ENCODE data around the gene CST9. TPM values are rescaled to one million over a fixed set of nuclear protein-coding genes. Genes with fewer than 3 reads are reported as not detected.

The CST9 gene
- total and polyA plus RNA-seq, 2 of the 13 experiments (the other 11 are each of a cell fraction or from before 2014, with no cell fraction given), result 0.07 TPM; not detected in 1

GRCh38 chr20:23601715-23602114, 4.0 kb downstream of the CST9 start (continued):
- TF ChIP-seq KIAA2018 (CRISPR knock-in tag; IDR thresholded peaks at IDR 0.05; ENCODE audit: borderline replicate concordance), result no peak
- TF ChIP-seq MED1 (CRISPR knock-in tag; IDR thresholded peaks at IDR 0.05), result no peak
- no peak for TF ChIP-seq ZFY (CRISPR knock-in tag; IDR thresholded peaks at IDR 0.05)
- no peak for TF ChIP-seq ISX (CRISPR knock-in tag; conservative IDR thresholded peaks at IDR 0.05)

GRCh38 chr20:23598481-23598880, 7.2 kb downstream of the CST9 start:
- no peak for TF ChIP-seq FOXA1 (IDR thresholded peaks at IDR 0.05)
- TF ChIP-seq FOXA1 (CRISPR knock-in tag; IDR thresholded peaks at IDR 0.05), result no peak
- TF ChIP-seq FOXA3 (CRISPR knock-in tag; IDR thresholded peaks at IDR 0.05), result no peak
- no peak for TF ChIP-seq MYPOP (CRISPR knock-in tag; IDR thresholded peaks at IDR 0.05)
- no peak for TF ChIP-seq HMGXB4 (CRISPR knock-in tag; IDR thresholded peaks at IDR 0.05; ENCODE audit: borderline replicate concordance in 1 of 2, low read depth in 1 of 2)
- no peak for TF ChIP-seq KDM1A (CRISPR knock-in tag; IDR thresholded peaks at IDR 0.05)
- no peak for TF ChIP-seq ZNF296 (CRISPR knock-in tag; conservative IDR thresholded peaks at IDR 0.05)
- Histone ChIP-seq H3K27me3 (ENCODE audit: control insufficient read depth in 1 of 2, insufficient read depth in 2 of 2, low read length in 2 of 2) (peaks cover 0 to 18% of the 10 kb centered on the region in 2 experiments; a peak in 1 of 5 replicates), H3K27ac (ENCODE audit: extremely low read length, insufficient read depth, low read length) (no peak overlapping the region), H3K4me3 (replicated peaks in 1 of 3; ENCODE audit: insufficient read depth in 1 of 3, low read depth in 2 of 3, low read length in 3 of 3) (no peak overlapping the region), H3K79me2 (ENCODE audit: insufficient read depth, low read length) (no peaks in the 10 kb centered on the region), H3K9ac (ENCODE audit: insufficient read depth, low read depth, low read length) (no peak overlapping the region), H3K4me2 (ENCODE audit: low read depth, low read length) (no peak overlapping the region), H2AFZ (ENCODE audit: low read length) (no peak overlapping the region), H3K36me3 (replicated peaks in 1 of 2; ENCODE audit: control insufficient read depth in 1 of 2, insufficient read depth in 2 of 2, low read length in 2 of 2) (no peaks in the 10 kb centered on the region), H3K9me3 (ENCODE audit: low read length) (no peaks in the 10 kb centered on the region), H4K20me1 (ENCODE audit: insufficient read depth, low read length) (no peaks in the 10 kb centered on the region), H3K4me1 (ENCODE audit: insufficient read depth, low read length) (peaks cover 10% of the 10 kb centered on the region; the same call in 1 of the 2 replicates)
- CTCF ChIA-PET (ENCODE audit: low intra/inter-chr PET ratio, low total read pairs), result no interaction called here
- no peak for DNase-seq (ENCODE audit: low spot score)
- intact Hi-C loops (cut with micrococcal nuclease; ENCODE audit: unreplicated experiment) (no loop called here), in situ Hi-C loops (cut with HindIII; ENCODE audit: extremely low pct_ligation_motif_present, low pct_unique_long_range_greater_than_20kb) (no loop called here)
- POLR2A ChIA-PET, result no interaction called here
- no peak for ATAC-seq
- BruUV-seq (replicated peaks), result no TSS peak
- no peak for FAIRE-seq

All from HepG2 (cell line).